Endothelial cell of umbilical vein (primary cell): Measurements from ENCODE around the gene HIP1R. TPM values are rescaled to one million over a fixed set of nuclear protein-coding genes. Genes with fewer than 3 reads are reported as not detected.
A peak's percentile ranks its signal among the peaks of the same experiment; 100 is the strongest.

ENCODE experiments used
- BruUV-seq: library from RNA; stranded (reverse); fragments of 400-500 nt; replicated peaks from 2 replicates; lab custom pipeline; 2021; lab: Mats Ljungman, UMichigan
- CTCF ChIA-PET: fragments of 300-600, 350-600 bp; sonication (Branson Sonifier 250); formaldehyde crosslinking; loops from one replicate; lab custom pipeline; 2021; ENCODE audit warnings: antibody characterized with exemption, inconsistent platforms; lab: Charles Lee
- POLR2A ChIA-PET: fragments of 300-600, 350-600 bp; sonication (Branson Sonifier 250); formaldehyde crosslinking; loops from one replicate; lab custom pipeline; 2021; ENCODE audit warnings: antibody characterized with exemption, inconsistent platforms; lab: Charles Lee
- DNase-seq: peaks from one replicate; pipeline ENCODE4 v3.0.0-alpha.2; 2011; ENCODE audit warnings: low read depth, low spot score
- FAIRE-seq: peaks from 2 replicates; lab custom pipeline; 2011; peaks lifted over from hg19 to GRCh38; lab: Jason Lieb, UNC
- H2AFZ ChIP-seq: 2 replicates; pipeline ENCODE4 v1.6.0; 2012; ENCODE audit warnings: low read depth, low read length, control low read depth, inconsistent platforms
- H3K27ac ChIP-seq: 2 replicates; pipeline ENCODE4 v1.5.1; 2011; ENCODE audit warnings: low read depth, mild to moderate bottlenecking, control low read depth, low read length, moderate library complexity; ENCODE audit not compliant: insufficient read depth
- H3K27me3 ChIP-seq, 2 experiments: 2 replicates each; pipeline versions ENCODE4 v1.6.0 to v1.6.1; 2011; ENCODE audit warnings: low read length in 2 of 2, mixed read lengths in 1 of 2; ENCODE audit not compliant: control insufficient read depth in 2 of 2, insufficient read depth in 2 of 2
- H3K36me3 ChIP-seq, 2 experiments: 2 replicates in 1 of 2; 3 replicates in 1 of 2; pipeline ENCODE4 v1.5.1; 2011; ENCODE audit warnings: low read length in 2 of 2, mild to moderate bottlenecking in 1 of 2, moderate library complexity in 1 of 2; ENCODE audit not compliant: control insufficient read depth in 2 of 2, insufficient read depth in 2 of 2; ENCODE audit errors: extremely low read depth in 1 of 2
- H3K4me1 ChIP-seq: 3 replicates; pipeline ENCODE4 v1.5.1; 2011; ENCODE audit warnings: mild to moderate bottlenecking, low read length; ENCODE audit not compliant: control insufficient read depth, insufficient read depth; ENCODE audit errors: extremely low read depth
- H3K4me2 ChIP-seq: 2 replicates; pipeline ENCODE4 v1.6.1; 2011; ENCODE audit warnings: low read length, control low read depth, mixed read lengths; ENCODE audit not compliant: insufficient read depth
- H3K4me3 ChIP-seq, 3 experiments: fragments of 200-600 bp in 1 of 3; sonication (generic), shearing (Covaris generic) in 1 of 3; replicated peaks in 1 of 3; 2 replicates each; pipeline ENCODE4 v1.5.1; 2011 to 2016; ENCODE audit warnings: control low read depth in 3 of 3, low read length in 3 of 3, mild to moderate bottlenecking in 2 of 3, inconsistent platforms in 1 of 3, low read depth in 1 of 3, moderate library complexity in 1 of 3; ENCODE audit not compliant: insufficient read depth in 1 of 3
- H3K79me2 ChIP-seq: 2 replicates; pipeline ENCODE4 v1.6.0; 2012; ENCODE audit warnings: low read length, inconsistent platforms; ENCODE audit not compliant: control insufficient read depth, insufficient read depth
- H3K9ac ChIP-seq: replicated peaks from 2 replicates; pipeline ENCODE3; 2011; ENCODE audit warnings: low read length, control low read depth; ENCODE audit not compliant: insufficient read depth; ENCODE audit errors: extremely low read depth
- H3K9me1 ChIP-seq: replicated peaks from 3 replicates; pipeline ENCODE4 v1.6.0; 2011; ENCODE audit warnings: mild to moderate bottlenecking, low read length; ENCODE audit not compliant: control insufficient read depth, insufficient read depth; ENCODE audit errors: extremely low read depth
- H3K9me3 ChIP-seq: replicated peaks from 2 replicates; pipeline ENCODE4 v1.5.1; 2012; ENCODE audit warnings: low read length, inconsistent platforms; ENCODE audit not compliant: control insufficient read depth, insufficient read depth
- H4K20me1 ChIP-seq: replicated peaks from 2 replicates; pipeline ENCODE3; 2011; ENCODE audit warnings: mild to moderate bottlenecking, low read length; ENCODE audit not compliant: control insufficient read depth, insufficient read depth; ENCODE audit errors: extremely low read depth
- EZH2 ChIP-seq: IDR thresholded peaks from 2 replicates; pipeline ENCODE4 v1.6.1; 2012; ENCODE audit warnings: borderline replicate concordance, low read depth, mild to moderate bottlenecking, moderate library complexity, low read length, inconsistent platforms; ENCODE audit not compliant: severe bottlenecking
- FOS ChIP-seq: IDR thresholded peaks from 2 replicates; pipeline ENCODE4 v1.6.1; 2011; ENCODE audit warnings: mild to moderate bottlenecking, low read length, moderate library complexity, borderline replicate concordance; ENCODE audit not compliant: insufficient read depth
- GATA2 ChIP-seq: IDR thresholded peaks from 2 replicates; pipeline ENCODE4 v1.7.0; 2011; ENCODE audit warnings: low read depth, mild to moderate bottlenecking, moderate library complexity, mixed read lengths, low read length; ENCODE audit not compliant: insufficient read length, insufficient read depth
- JUN ChIP-seq: IDR thresholded peaks from 2 replicates; pipeline ENCODE4 v1.6.1; 2011; ENCODE audit warnings: borderline replicate concordance, low read depth; ENCODE audit not compliant: insufficient read length, insufficient read depth
- MAX ChIP-seq: IDR thresholded peaks from 2 replicates; pipeline ENCODE4 v1.6.1; 2011; ENCODE audit not compliant: insufficient read depth, insufficient read length
- MYC ChIP-seq: IDR thresholded peaks from one replicate; pipeline ENCODE4 v1.6.1; 2011; ENCODE audit warnings: mild to moderate bottlenecking, low read depth, low read length
- POLR2A ChIP-seq: IDR thresholded peaks from 2 replicates; pipeline ENCODE4 v1.6.1; 2012; ENCODE audit warnings: low read depth, mild to moderate bottlenecking, control low read depth, low read length
- POLR2AphosphoS5 ChIP-seq: IDR thresholded peaks from 2 replicates; pipeline ENCODE4 v1.6.1; 2012; ENCODE audit warnings: low read depth, mild to moderate bottlenecking, control low read depth, low read length, moderate library complexity; ENCODE audit not compliant: insufficient read depth
- dilution Hi-C: fragments of 300-500 bp; cut with MboI; formaldehyde crosslinking; loops from one replicate; pipeline ENCODE4 v1.15.0; 2019; ENCODE audit warnings: low sequenced_read_pairs; ENCODE audit not compliant: extremely low pct_ligation_motif_present
- intact Hi-C: fragments of 100-400 bp; cut with micrococcal nuclease; formaldehyde crosslinking; loops from one replicate; pipeline ENCODE4 v1.10.0; 2022
- polyA plus RNA-seq, 4 experiments: library from polyadenylated mRNA; depleted of rRNA in 3 of 4; stranded (reverse) in 3 of 4; unstranded in 1 of 4; fragments of >200 nt; gene quantifications; 2 replicates each; pipeline versions ENCODE4 v1.2.1 to v1.2.3, GENCODE V29; 2011 to 2012; ENCODE audit warnings: missing spikeins in 1 of 4
- total RNA-seq: library from RNA; stranded (reverse); gene quantifications from 2 replicates; pipeline ENCODE4 v1.2.3, GENCODE V29; 2021
- TF ChIP-seq, protein P1 (sequence below), 2 donors: IDR thresholded peaks; 1 replicate in 1 of 2; 2 replicates in 1 of 2; pipeline ENCODE4 v1.5.1; 2011; ENCODE audit warnings: low read length in 2 of 2, mild to moderate bottlenecking in 2 of 2, moderate library complexity in 2 of 2, control low read depth in 1 of 2, inconsistent platforms in 1 of 2, low read depth in 1 of 2; ENCODE audit not compliant: insufficient read depth in 1 of 2; ENCODE audit errors: extremely low read depth in 1 of 2

HIP1R gene
- total and polyA plus RNA-seq, 2 donors (not counting 3 experiments of a cell fraction or from before 2014, with no cell fraction given) = 111 to 122 TPM

GRCh38 chr12:122834104-122834920 lies 945 bp upstream of the HIP1R start:
- no TSS peak for BruUV-seq
- Histone ChIP-seq H3K9me3 (no peaks in the 10 kb centered on the region), H3K4me1 (peaks cover 17% of the 10 kb centered on the region), H3K4me2 (peak overlapping the region; percentile 73), H3K79me2 (peaks cover 34% of the 10 kb centered on the region), H3K9ac (peak overlapping the region; percentile 25), H2AFZ (peak overlapping the region; percentile 87), H3K27me3 (no peaks in the 10 kb centered on the region), H3K27ac (peak overlapping the region; percentile 19), H4K20me1 (no peaks in the 10 kb centered on the region), H3K36me3 (peaks cover 2 to 4% of the 10 kb centered on the region in 2 experiments), H3K9me1 (no peaks in the 10 kb centered on the region), H3K4me3 (peak overlapping the region; percentile 1 to 91 (median 53))
- intact Hi-C loops (loop anchor here (1.0 to 5.0 kb wide), 2 partner anchors 37 to 59 kb away; no protein-coding TSS in a partner anchor), dilution Hi-C loops (no loop called here)
- CTCF ChIA-PET = interaction anchor here (0.6 to 3.6 kb wide), 9 partner anchors 8 to 118 kb away, joined by 3 to 36 read pairs (median 3); no protein-coding TSS in a partner anchor
- peak; percentile 94 for FAIRE-seq
- POLR2A ChIA-PET = interaction anchor here (0.9 kb wide), 1 partner anchor 18 kb away, joined by 3 read pairs; no protein-coding TSS in a partner anchor
- peak; percentile 83 for DNase-seq
- TF ChIP-seq MYC (no peak), POLR2A (no peak), EZH2 (no peak)

DNA sequence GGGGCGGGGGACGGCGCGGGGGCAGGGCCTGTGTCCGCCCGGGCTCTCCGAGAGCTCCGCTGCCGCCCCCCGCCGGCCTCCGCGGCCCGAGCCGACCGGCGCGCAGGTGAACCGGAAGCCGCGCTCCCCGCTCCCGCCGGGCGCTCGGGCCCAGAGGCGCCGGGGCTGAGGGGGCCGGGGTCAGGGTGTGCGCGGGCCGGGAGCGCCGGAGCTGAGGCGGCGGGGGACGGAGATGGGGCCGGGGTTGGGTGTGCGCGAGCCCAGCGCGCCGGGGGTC lies 431 bp downstream of the HIP1R start:
- intact Hi-C loops = loop anchor here (1.0 kb wide), 1 partner anchor 16 kb away; no protein-coding TSS in a partner anchor
- no peak for FAIRE-seq
- H2AFZ ChIP-seq = no peak overlapping the region

More for the DNA sequence above, 431 bp downstream of the HIP1R start:
- Histone ChIP-seq H3K36me3 (peaks cover 2 to 10% of the 10 kb centered on the region in 2 experiments), H4K20me1 (peaks cover 3% of the 10 kb centered on the region), H3K4me3 (peak overlapping the region; percentile 72 to 91 (median 83)), H3K79me2 (peaks cover 47% of the 10 kb centered on the region), H3K9me3 (no peaks in the 10 kb centered on the region), H3K4me1 (peaks cover 30% of the 10 kb centered on the region), H3K27ac (peak overlapping the region; percentile 58), H3K4me2 (peak overlapping the region; percentile 87), H3K27me3 (no peaks in the 10 kb centered on the region), H3K9me1 (no peaks in the 10 kb centered on the region), H3K9ac (peak overlapping the region; percentile 73)
- DNase-seq = no peak
- CTCF ChIA-PET = interaction anchor here (0.7 to 2.5 kb wide), 10 partner anchors 9 to 111 kb away, joined by 3 to 14 read pairs (median 4); no protein-coding TSS in a partner anchor
- POLR2A ChIA-PET = interaction anchor here (1.0 kb wide), 1 partner anchor 20 kb away, joined by 6 read pairs; no protein-coding TSS in a partner anchor
- TF ChIP-seq EZH2 (no peak), POLR2AphosphoS5 (no peak), MYC (no peak), JUN (no peak), POLR2A (no peak), FOS (no peak), MAX (no peak), GATA2 (no peak)
- TF ChIP-seq, protein P1, sequence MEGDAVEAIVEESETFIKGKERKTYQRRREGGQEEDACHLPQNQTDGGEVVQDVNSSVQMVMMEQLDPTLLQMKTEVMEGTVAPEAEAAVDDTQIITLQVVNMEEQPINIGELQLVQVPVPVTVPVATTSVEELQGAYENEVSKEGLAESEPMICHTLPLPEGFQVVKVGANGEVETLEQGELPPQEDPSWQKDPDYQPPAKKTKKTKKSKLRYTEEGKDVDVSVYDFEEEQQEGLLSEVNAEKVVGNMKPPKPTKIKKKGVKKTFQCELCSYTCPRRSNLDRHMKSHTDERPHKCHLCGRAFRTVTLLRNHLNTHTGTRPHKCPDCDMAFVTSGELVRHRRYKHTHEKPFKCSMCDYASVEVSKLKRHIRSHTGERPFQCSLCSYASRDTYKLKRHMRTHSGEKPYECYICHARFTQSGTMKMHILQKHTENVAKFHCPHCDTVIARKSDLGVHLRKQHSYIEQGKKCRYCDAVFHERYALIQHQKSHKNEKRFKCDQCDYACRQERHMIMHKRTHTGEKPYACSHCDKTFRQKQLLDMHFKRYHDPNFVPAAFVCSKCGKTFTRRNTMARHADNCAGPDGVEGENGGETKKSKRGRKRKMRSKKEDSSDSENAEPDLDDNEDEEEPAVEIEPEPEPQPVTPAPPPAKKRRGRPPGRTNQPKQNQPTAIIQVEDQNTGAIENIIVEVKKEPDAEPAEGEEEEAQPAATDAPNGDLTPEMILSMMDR (IDR thresholded peaks at IDR 0.05; ENCODE audit: extremely low read depth in 1 of 2, insufficient read depth in 1 of 2, low read depth in 1 of 2, low read length in 2 of 2) = no peak
- BruUV-seq = no TSS peak
- dilution Hi-C loops = no loop called here
